Calu3 (cell line): ENCODE data around the gene C14orf119. TPM values are rescaled to one million over a fixed set of nuclear protein-coding genes. Genes with fewer than 3 reads are reported as not detected.
A peak's percentile ranks its signal among the peaks of the same experiment; 100 is the strongest.

ENCODE experiments used
- BruUV-seq: library from RNA; stranded (reverse); fragments of 400-500 nt; replicated peaks from 2 replicates; lab custom pipeline; 2021; lab: Mats Ljungman, UMichigan
- CTCF ChIA-PET: fragments of 300-600 bp; sonication (Branson Sonifier 250); formaldehyde crosslinking; loops from one replicate; lab custom pipeline; 2022; ENCODE audit warnings: antibody characterized with exemption; lab: Charles Lee
- DNase-seq: peaks from one replicate; pipeline ENCODE4 v3.0.0; 2022
- H3K27ac Mint-ChIP-seq: one replicate; pipeline ENCODE4 v1.8.0; 2022; ENCODE audit warnings: mixed read lengths; ENCODE audit not compliant: unreplicated experiment
- H3K27me3 Mint-ChIP-seq: one replicate; pipeline ENCODE4 v1.8.0; 2022; ENCODE audit warnings: mixed read lengths; ENCODE audit not compliant: unreplicated experiment
- H3K36me3 Mint-ChIP-seq: one replicate; pipeline ENCODE4 v1.8.0; 2022; ENCODE audit warnings: mild to moderate bottlenecking, moderate library complexity, mixed read lengths; ENCODE audit not compliant: insufficient read depth, unreplicated experiment
- H3K4me1 Mint-ChIP-seq: one replicate; pipeline ENCODE4 v1.8.0; 2022; ENCODE audit warnings: mild to moderate bottlenecking, low read depth, mixed read lengths; ENCODE audit not compliant: unreplicated experiment
- H3K4me3 Mint-ChIP-seq: one replicate; pipeline ENCODE4 v1.8.0; 2022; ENCODE audit warnings: mild to moderate bottlenecking, low read depth, moderate library complexity, mixed read lengths; ENCODE audit not compliant: unreplicated experiment
- H3K9me3 Mint-ChIP-seq: one replicate; pipeline ENCODE4 v1.8.0; 2022; ENCODE audit warnings: low read depth, mixed read lengths; ENCODE audit not compliant: unreplicated experiment
- intact Hi-C: fragments of 100-400 bp; cut with micrococcal nuclease; formaldehyde crosslinking; loops from one replicate; pipeline ENCODE4 v1.10.0; 2022; ENCODE audit not compliant: unreplicated experiment
- total RNA-seq: library from RNA; stranded (reverse); gene quantifications from 2 replicates; pipeline ENCODE4 v1.2.3, GENCODE V29; 2022
- TF ChIP-seq, protein P1 (sequence below): fragments of 200-600 bp; IDR thresholded peaks from one replicate; pipeline ENCODE4 v1.8.0; 2022; ENCODE audit warnings: antibody characterized with exemption; ENCODE audit not compliant: unreplicated experiment

C14orf119 gene
- total RNA-seq, 1 experiment from 2014 or later: 47.3 TPM

- Mint-ChIP-seq H3K27me3 (no peaks in the 10 kb centered on the region), H3K36me3 (peaks cover 5% of the 10 kb centered on the region), H3K4me1 (peaks cover 9% of the 10 kb centered on the region), H3K4me3 (no peak overlapping the region), H3K9me3 (no peaks in the 10 kb centered on the region), H3K27ac (no peak overlapping the region)
- intact Hi-C loops: no loop called here
- no TSS peak for BruUV-seq
- no peak for DNase-seq
- CTCF ChIA-PET: interaction anchor here (2.5 to 3.0 kb wide), 2 partner anchors 22 to 32 kb away, joined by 7 to 16 read pairs; no protein-coding TSS in a partner anchor
- TF ChIP-seq, protein P1, sequence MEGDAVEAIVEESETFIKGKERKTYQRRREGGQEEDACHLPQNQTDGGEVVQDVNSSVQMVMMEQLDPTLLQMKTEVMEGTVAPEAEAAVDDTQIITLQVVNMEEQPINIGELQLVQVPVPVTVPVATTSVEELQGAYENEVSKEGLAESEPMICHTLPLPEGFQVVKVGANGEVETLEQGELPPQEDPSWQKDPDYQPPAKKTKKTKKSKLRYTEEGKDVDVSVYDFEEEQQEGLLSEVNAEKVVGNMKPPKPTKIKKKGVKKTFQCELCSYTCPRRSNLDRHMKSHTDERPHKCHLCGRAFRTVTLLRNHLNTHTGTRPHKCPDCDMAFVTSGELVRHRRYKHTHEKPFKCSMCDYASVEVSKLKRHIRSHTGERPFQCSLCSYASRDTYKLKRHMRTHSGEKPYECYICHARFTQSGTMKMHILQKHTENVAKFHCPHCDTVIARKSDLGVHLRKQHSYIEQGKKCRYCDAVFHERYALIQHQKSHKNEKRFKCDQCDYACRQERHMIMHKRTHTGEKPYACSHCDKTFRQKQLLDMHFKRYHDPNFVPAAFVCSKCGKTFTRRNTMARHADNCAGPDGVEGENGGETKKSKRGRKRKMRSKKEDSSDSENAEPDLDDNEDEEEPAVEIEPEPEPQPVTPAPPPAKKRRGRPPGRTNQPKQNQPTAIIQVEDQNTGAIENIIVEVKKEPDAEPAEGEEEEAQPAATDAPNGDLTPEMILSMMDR: no peak
Observed at GRCh38 chr14:23093526-23093925, 1.8 kb upstream of the C14orf119 start.

DNA sequence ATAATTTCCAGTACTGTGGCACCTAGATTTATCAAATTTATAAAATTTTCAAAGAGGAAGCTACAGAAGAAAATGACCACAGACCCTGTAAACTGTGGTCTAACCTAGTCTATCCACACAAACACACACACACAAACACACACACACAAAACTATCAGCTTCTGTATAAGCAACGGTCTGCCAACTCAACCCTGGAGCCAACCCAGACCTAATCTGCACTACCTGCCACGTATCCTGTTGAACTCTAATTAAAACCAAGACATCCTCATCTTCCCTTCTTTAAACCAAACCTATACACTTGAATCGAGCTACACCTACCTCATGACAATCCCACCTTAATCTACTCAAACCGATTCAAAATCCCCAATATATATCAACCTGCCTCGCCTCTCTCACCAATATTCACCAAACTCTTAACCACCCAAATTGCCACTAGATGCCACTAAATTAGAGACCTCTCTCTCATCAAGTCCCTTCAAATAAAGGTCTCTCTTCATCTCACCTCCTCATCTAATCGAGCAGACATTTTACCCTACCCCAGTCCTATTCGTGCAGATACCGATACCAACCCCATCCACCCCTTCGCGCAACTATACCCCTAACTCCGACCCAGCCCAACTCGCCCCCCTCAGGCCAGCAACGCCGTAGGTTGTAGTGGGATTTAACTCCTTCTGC lies 1.2 kb upstream of the C14orf119 start:
- no peak for DNase-seq
- H3K27me3 Mint-ChIP-seq: no peaks in the 10 kb centered on the region
- H3K36me3 Mint-ChIP-seq: peaks cover 7% of the 10 kb centered on the region
- no TSS peak for BruUV-seq
- H3K27ac Mint-ChIP-seq: no peak overlapping the region
- CTCF ChIA-PET: interaction anchor here (0.7 to 3.0 kb wide), 8 partner anchors 14 to 32 kb away, joined by 3 to 25 read pairs (median 9); no protein-coding TSS in a partner anchor
- TF ChIP-seq, protein P1: no peak
- intact Hi-C loops: no loop called here
- H3K9me3 Mint-ChIP-seq: no peaks in the 10 kb centered on the region
- peaks cover 9% of the 10 kb centered on the region for H3K4me1 Mint-ChIP-seq
- no peak overlapping the region for H3K4me3 Mint-ChIP-seq

GRCh38 chr14:23094666-23095195 lies 574 bp upstream of the C14orf119 start, which contains the start of gene ACIN1:
Gene ACIN1, minus strand, starts transcription at chr14:23095136. Its CDS starts 24 bp downstream, at chr14:23095112.
- H3K9me3 Mint-ChIP-seq: no peaks in the 10 kb centered on the region
- TF ChIP-seq, protein P1: no peak
- no peak within 1 kb of the TSS for H3K27ac Mint-ChIP-seq
- H3K36me3 Mint-ChIP-seq: peaks cover 13% of the 10 kb centered on the region
- CTCF ChIA-PET: interaction anchor here (0.6 to 3.0 kb wide), 10 partner anchors 14 to 350 kb away, joined by 3 to 25 read pairs (median 7); partner anchors contain the start of gene PABPN1
- H3K4me1 Mint-ChIP-seq: peaks cover 9% of the 10 kb centered on the region
- intact Hi-C loops: no loop called here
- no peak within 1 kb of the TSS for H3K4me3 Mint-ChIP-seq
- DNase-seq: peak; percentile 67
- H3K27me3 Mint-ChIP-seq: no peaks in the 10 kb centered on the region
- no TSS peak for BruUV-seq

GRCh38 chr14:23097786-23098185 lies 2.5 kb downstream of the C14orf119 start:
- peaks cover 6% of the 10 kb centered on the region for H3K27me3 Mint-ChIP-seq
- TF ChIP-seq, protein P1: no peak
- CTCF ChIA-PET: interaction anchor here (0.7 kb wide), 1 partner anchor 124 kb away, joined by 3 read pairs; no protein-coding TSS in a partner anchor
- H3K9me3 Mint-ChIP-seq: no peaks in the 10 kb centered on the region
- H3K27ac Mint-ChIP-seq: no peak overlapping the region
- intact Hi-C loops: no loop called here
- H3K4me3 Mint-ChIP-seq: no peak overlapping the region
- DNase-seq: no peak
- H3K4me1 Mint-ChIP-seq: peaks cover 9% of the 10 kb centered on the region
- BruUV-seq: no TSS peak
- peaks cover 14% of the 10 kb centered on the region for H3K36me3 Mint-ChIP-seq
